Left renal pelvis (tissue), 4 donors: Measurements from ENCODE around the gene CCNDBP1. TPM values are rescaled to one million over a fixed set of nuclear protein-coding genes. Genes with fewer than 3 reads are reported as not detected.

Experiments
- DNase-seq, 4 donors: peaks; one replicate each; pipeline ENCODE4 v3.0.0-alpha.2; 2013; ENCODE audit warnings: low read depth in 4 of 4, low spot score in 3 of 4
- polyA plus RNA-seq, 4 donors: library from polyadenylated mRNA; unstranded; fragments of 120-200 nt; gene quantifications; one replicate each; pipeline ENCODE4 v1.2.1, GENCODE V29; 2013; ENCODE audit not compliant: insufficient read length in 4 of 4

The CCNDBP1 gene
- polyA plus RNA-seq, 4 donors, result 43.5 to 57.9 (median 56.4) TPM

DNA sequence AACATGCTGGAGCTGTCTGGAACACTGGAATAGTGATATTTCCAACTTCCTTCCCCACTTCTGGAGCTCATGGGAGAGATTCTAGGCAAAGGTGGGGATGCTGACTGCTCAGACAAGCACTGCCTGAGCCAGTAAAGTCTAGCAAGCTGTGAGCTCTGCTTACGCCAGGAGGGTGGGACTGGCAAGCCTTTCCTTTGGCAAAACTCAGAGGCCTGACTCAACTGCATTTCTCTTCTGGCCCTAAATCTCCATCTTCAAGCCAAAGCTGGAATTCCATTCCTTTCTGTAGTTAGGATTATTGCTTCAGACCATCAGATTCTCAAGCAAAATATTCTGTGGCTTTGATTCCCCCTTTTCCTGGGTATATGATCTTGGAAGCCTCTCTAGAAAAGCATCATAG lies 55.9 kb downstream of the CCNDBP1 start:
- DNase-seq, result no peak

DNA sequence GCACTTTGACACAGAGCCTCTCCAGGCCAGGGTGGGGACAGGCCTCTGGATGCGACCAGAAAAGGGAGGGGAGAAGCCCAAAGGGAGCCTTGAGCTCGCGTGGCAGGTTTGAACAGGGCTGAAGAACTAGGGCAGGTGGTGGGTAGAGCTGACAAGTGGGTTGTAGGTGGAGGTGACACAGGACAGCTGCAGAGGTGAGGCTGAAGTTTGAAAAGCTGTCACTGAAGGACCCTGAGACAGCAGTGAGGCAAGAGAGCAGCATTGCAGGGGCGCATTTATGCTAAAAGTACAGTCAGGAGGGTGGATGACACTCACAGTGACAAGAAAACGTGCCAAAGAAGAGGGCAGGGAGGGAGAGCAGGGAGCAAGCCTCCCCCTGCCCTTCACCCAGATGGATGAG lies 57.4 kb downstream of the CCNDBP1 start:
- DNase-seq, result no peak

DNA sequence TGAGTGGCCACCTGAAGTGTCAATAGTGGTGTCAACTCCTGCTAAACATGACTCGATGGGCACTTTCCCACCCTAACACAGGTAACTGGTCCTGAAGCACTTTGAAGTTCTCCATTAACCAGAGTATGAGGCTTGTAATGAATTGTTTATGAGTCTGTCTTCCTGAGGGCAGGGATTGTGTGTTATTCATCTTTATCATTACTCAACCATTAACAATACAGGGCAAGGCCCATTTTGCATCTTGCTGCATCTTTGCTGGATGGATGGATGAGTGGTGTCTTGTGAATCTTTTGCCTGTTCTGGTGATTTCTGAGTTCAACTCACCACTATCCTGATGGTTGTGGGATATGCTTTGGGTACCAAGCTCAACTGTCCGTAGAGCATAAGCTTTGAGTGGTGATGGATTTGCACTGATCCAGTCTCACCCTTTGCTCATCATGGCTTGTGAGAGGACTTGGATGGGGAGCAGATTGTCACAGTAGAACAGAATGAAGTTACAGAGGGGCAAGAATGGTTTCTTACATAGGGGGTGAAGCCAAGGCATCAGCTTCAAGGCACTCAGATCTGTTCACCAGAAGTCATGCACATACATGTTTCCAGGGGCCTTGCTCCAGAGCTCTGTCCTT lies 57.9 kb downstream of the CCNDBP1 start:
- no peak for DNase-seq

DNA sequence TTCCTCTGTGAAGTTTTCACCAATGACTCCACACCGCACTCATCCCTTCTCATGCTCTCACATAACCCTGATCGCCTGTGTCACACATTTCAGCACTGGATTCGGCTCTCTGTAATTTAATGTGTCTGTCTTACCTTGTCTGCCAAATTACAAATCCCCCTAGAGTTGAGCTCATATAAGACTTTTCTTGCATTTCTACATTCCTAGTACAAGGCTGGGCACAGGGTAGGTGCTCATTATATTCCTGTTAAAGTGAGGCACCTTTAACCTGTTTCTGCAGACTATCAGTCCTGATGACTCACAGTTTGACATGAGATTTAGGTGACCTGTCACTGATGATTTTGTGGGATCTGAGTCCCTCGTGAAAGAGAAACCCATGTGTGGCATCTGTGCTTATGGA lies 58.9 kb downstream of the CCNDBP1 start:
- no peak for DNase-seq

DNA sequence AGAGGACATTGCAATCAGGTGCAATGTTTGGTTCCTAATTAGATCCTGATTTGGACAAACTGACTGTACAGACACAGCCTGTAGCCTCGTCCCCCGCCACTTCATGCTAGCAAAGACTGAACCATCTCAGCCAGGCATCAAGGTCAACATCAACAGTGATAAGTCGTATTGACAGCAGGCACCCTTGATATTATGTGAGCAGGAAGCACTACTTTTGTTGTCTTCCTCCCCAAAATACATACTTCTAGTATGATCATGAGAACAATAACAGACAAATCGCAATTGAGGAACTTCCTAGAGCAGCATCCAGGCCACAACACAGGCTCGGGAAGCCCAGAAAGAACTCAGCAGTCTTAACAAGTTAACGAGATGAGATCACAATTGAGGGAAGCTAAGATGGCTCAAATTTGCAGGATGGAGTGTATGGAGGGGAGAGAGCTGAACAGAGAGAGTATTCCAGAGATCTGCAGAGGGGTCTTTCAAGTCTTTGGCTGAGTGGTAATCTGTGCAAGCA lies 61.1 kb downstream of the CCNDBP1 start:
- DNase-seq, result no peak

Other genes starting within 250 kb of the CCNDBP1 start
- gene UBR1, start 79.4 kb upstream of the CCNDBP1 start, polyA plus RNA-seq, result 10 to 100 TPM; 18.1 to 25.3 (median 23.1) TPM
- 10 to 100 TPM in 3 of 4 donors, 1 to 10 TPM in 1; 5.5 to 18.0 (median 16.5) TPM for gene TMEM62, start 51.8 kb upstream of the CCNDBP1 start, polyA plus RNA-seq
- 10 to 100 TPM in 1 of 4 donors, 1 to 10 TPM in 3; 1.1 to 16.9 (median 1.3) TPM for gene EPB42, start 35.6 kb downstream of the CCNDBP1 start, polyA plus RNA-seq
- not detected for gene TGM5, start 81.5 kb downstream of the CCNDBP1 start, polyA plus RNA-seq
- under 1 TPM in 1 of 4 donors, not detected in 3; 0.09 TPM for gene TGM7, start 116.9 kb downstream of the CCNDBP1 start, polyA plus RNA-seq
- 10 to 100 TPM in 3 of 4 donors, 1 to 10 TPM in 1; 9.2 to 13.8 (median 13.2) TPM for gene LCMT2, start 145.2 kb downstream of the CCNDBP1 start, polyA plus RNA-seq
- 10 to 100 TPM; 25.1 to 35.6 (median 26.6) TPM for gene ZSCAN29, start 185.6 kb downstream of the CCNDBP1 start, polyA plus RNA-seq
- gene TUBGCP4, start 185.7 kb downstream of the CCNDBP1 start, polyA plus RNA-seq, result 10 to 100 TPM; 19.1 to 38.3 (median 25.2) TPM